ENCODE measurements around the gene ITGAD. TPM values are rescaled to one million over a fixed set of nuclear protein-coding genes. Genes with fewer than 3 reads are reported as not detected.

Gene ITGAD
- total and polyA plus RNA-seq, 4 donors = 0.04 to 3.6 (median 2.1) TPM

- DNase-seq (ENCODE audit: low spot score) = no peak
- Histone ChIP-seq H3K36me3 (ENCODE audit: control insufficient read depth in 4 of 4, insufficient read depth in 3 of 4, low read depth in 1 of 4, low read length in 3 of 4) (no peaks in the 10 kb centered on the region), H3K27me3 (ENCODE audit: control insufficient read depth in 4 of 4, insufficient read depth in 4 of 4, low read length in 3 of 4) (no peaks in the 10 kb centered on the region), H3K9me3 (ENCODE audit: control insufficient read depth in 4 of 4, low read length in 3 of 4) (no peaks in the 10 kb centered on the region), H3K4me3 (ENCODE audit: low read depth in 1 of 3, low read length in 3 of 3) (no peak overlapping the region), H3K27ac (ENCODE audit: low read depth in 1 of 2, low read length in 2 of 2) (peak overlapping the region; percentile 25 to 70), H3K9ac (ENCODE audit: low read depth in 1 of 2, low read length in 2 of 2) (no peak overlapping the region), H3K4me1 (ENCODE audit: control insufficient read depth in 4 of 4, insufficient read depth in 4 of 4, low read length in 3 of 4) (no peaks in the 10 kb centered on the region)
- TF ChIP-seq RAD21 (IDR thresholded peaks at IDR 0.05) (no peak), TAF1 (conservative IDR thresholded peaks at IDR 0.05) (no peak), YY1 (IDR thresholded peaks at IDR 0.05) (no peak), NR2F2 (IDR thresholded peaks at IDR 0.05) (no peak), CTCF (IDR thresholded peaks at IDR 0.05; ENCODE audit: low read depth, low read length, missing input control) (no peak), SP1 (IDR thresholded peaks at IDR 0.05) (no peak)
- WGBS = 82% methylated on average over 22 of the region's 22 CpGs
These were observed 40.6 kb upstream of the ITGAD start for GRCh38 chr16:31352376-31353115.

- Histone ChIP-seq H3K4me3 (ENCODE audit: low read depth in 1 of 3, low read length in 3 of 3) (no peak within 1 kb of the TSS), H3K36me3 (ENCODE audit: control insufficient read depth in 4 of 4, insufficient read depth in 3 of 4, low read depth in 1 of 4, low read length in 3 of 4) (no peaks in the 10 kb centered on the region), H3K4me1 (ENCODE audit: control insufficient read depth in 4 of 4, insufficient read depth in 4 of 4, low read length in 3 of 4) (peaks cover 0 to 2% (median 0%) of the 10 kb centered on the region in 4 donors), H3K9me3 (ENCODE audit: control insufficient read depth in 4 of 4, low read length in 3 of 4) (no peaks in the 10 kb centered on the region), H3K27me3 (ENCODE audit: control insufficient read depth in 4 of 4, insufficient read depth in 4 of 4, low read length in 3 of 4) (no peaks in the 10 kb centered on the region), H3K9ac (ENCODE audit: low read depth in 1 of 2, low read length in 2 of 2) (no peak within 1 kb of the TSS), H3K27ac (ENCODE audit: low read depth in 1 of 2, low read length in 2 of 2) (peak within 1 kb of the TSS; percentile 51 to 64)
- DNase-seq (ENCODE audit: low spot score) = no peak
- TF ChIP-seq GABPA (IDR thresholded peaks at IDR 0.05 in 1 of 2, conservative IDR thresholded peaks at IDR 0.05 in 1 of 2) = no peak
- no peak for TF ChIP-seq RXRA (IDR thresholded peaks at IDR 0.05)
- no peak for TF ChIP-seq FOXA1 (IDR thresholded peaks at IDR 0.05)
- no peak for TF ChIP-seq ZBTB33 (IDR thresholded peaks at IDR 0.05)
- no peak for TF ChIP-seq RAD21 (IDR thresholded peaks at IDR 0.05)
- no peak for TF ChIP-seq HNF4A (conservative IDR thresholded peaks at IDR 0.05)
- TF ChIP-seq FOXA2 (IDR thresholded peaks at IDR 0.05) = no peak
- TF ChIP-seq JUND (IDR thresholded peaks at IDR 0.05) = no peak
- TF ChIP-seq REST (IDR thresholded peaks at IDR 0.05) = no peak
- no peak for TF ChIP-seq CTCF (IDR thresholded peaks at IDR 0.05; ENCODE audit: low read depth, low read length, missing input control)
- no peak for TF ChIP-seq YY1 (IDR thresholded peaks at IDR 0.05)
- TF ChIP-seq EGR1 (IDR thresholded peaks at IDR 0.05; ENCODE audit: low read depth in 2 of 2) = no peak
- no peak for TF ChIP-seq HNF4G (IDR thresholded peaks at IDR 0.05)
- no peak for TF ChIP-seq NR2F2 (IDR thresholded peaks at IDR 0.05)
- no peak for TF ChIP-seq SP1 (IDR thresholded peaks at IDR 0.05)
- TF ChIP-seq, protein P1, sequence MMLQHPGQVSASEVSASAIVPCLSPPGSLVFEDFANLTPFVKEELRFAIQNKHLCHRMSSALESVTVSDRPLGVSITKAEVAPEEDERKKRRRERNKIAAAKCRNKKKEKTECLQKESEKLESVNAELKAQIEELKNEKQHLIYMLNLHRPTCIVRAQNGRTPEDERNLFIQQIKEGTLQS (IDR thresholded peaks at IDR 0.05) = no peak
- 34% methylated on average over 10 of the region's 10 CpGs for whole genome bisulfite sequencing
These were observed 38.5 kb upstream of the ITGAD start, which contains the start of gene ITGAX for GRCh38 chr16:31354394-31355291. Gene ITGAX, plus strand, starts transcription at chr16:31355176. Its CDS starts 79 bp downstream, at chr16:31355255.
